ENCODE measurements around the gene NAV3.
A peak's percentile ranks its signal among the peaks of the same experiment; 100 is the strongest.

The NAV3 gene

GRCh38 chr12:77918046-77918445 lies 87.4 kb downstream of the NAV3 start:
- no peak overlapping the region for H3K27ac ChIP-seq (ENCODE audit: low read depth, low read length)
- no peak for DNase-seq
- H3K4me3 ChIP-seq (ENCODE audit: low read length) = no peak overlapping the region
- no peak overlapping the region for H3K9ac ChIP-seq (ENCODE audit: low read length)
- H3K27me3 ChIP-seq (ENCODE audit: insufficient read depth, low read length, poor library complexity) = no peaks in the 10 kb centered on the region
- H3K56ac ChIP-seq (ENCODE audit: low read length) = no peak overlapping the region
- no CpG with 5 or more reads among the region's 3 CpGs for WGBS (ENCODE audit: extremely low coverage, insufficient coverage, low lambda C conversion rate)
- no peak overlapping the region for H3K4me2 ChIP-seq (ENCODE audit: low read length)
- H2BK5ac ChIP-seq (ENCODE audit: low read length) = no peak overlapping the region
- H3K79me1 ChIP-seq (ENCODE audit: low read length) = no peaks in the 10 kb centered on the region
- no peak overlapping the region for H4K8ac ChIP-seq (ENCODE audit: low read depth, low read length)
- H2AK5ac ChIP-seq (ENCODE audit: low read length) = no peak overlapping the region
- H3K4me1 ChIP-seq (ENCODE audit: control insufficient read depth, low read depth, low read length) = no peaks in the 10 kb centered on the region
- no peak overlapping the region for H3K4ac ChIP-seq (ENCODE audit: low read depth, low read length)
- H3K23ac ChIP-seq (ENCODE audit: low read length) = no peak overlapping the region
- no peaks in the 10 kb centered on the region for H3K79me2 ChIP-seq (ENCODE audit: control insufficient read depth, insufficient read depth, low read length)
- H3K36me3 ChIP-seq (ENCODE audit: control insufficient read depth, insufficient read depth, low read length) = no peaks in the 10 kb centered on the region
- H2BK120ac ChIP-seq (ENCODE audit: low read depth, low read length) = no peak overlapping the region
- no peak overlapping the region for H4K5ac ChIP-seq (ENCODE audit: low read length)
- H2BK15ac ChIP-seq (replicated peaks; ENCODE audit: low read depth) = no peak overlapping the region
- H3K18ac ChIP-seq (ENCODE audit: low read length) = no peak overlapping the region

GRCh38 chr12:77919450-77919849 lies 88.8 kb downstream of the NAV3 start:
- Histone ChIP-seq H3K27ac (ENCODE audit: low read depth, low read length) (no peak overlapping the region), H3K4me3 (ENCODE audit: low read length) (no peak overlapping the region), H3K4ac (ENCODE audit: low read depth, low read length) (no peak overlapping the region), H2AK5ac (ENCODE audit: low read length) (no peak overlapping the region), H4K8ac (ENCODE audit: low read depth, low read length) (no peak overlapping the region), H3K27me3 (ENCODE audit: insufficient read depth, low read length, poor library complexity) (no peaks in the 10 kb centered on the region), H2BK120ac (ENCODE audit: low read depth, low read length) (no peak overlapping the region), H2BK5ac (ENCODE audit: low read length) (no peak overlapping the region), H3K56ac (ENCODE audit: low read length) (no peak overlapping the region), H3K4me2 (ENCODE audit: low read length) (no peak overlapping the region), H3K4me1 (ENCODE audit: control insufficient read depth, low read depth, low read length) (no peaks in the 10 kb centered on the region), H3K18ac (ENCODE audit: low read length) (no peak overlapping the region), H3K79me2 (ENCODE audit: control insufficient read depth, insufficient read depth, low read length) (no peaks in the 10 kb centered on the region), H4K5ac (ENCODE audit: low read length) (no peak overlapping the region), H2BK15ac (replicated peaks; ENCODE audit: low read depth) (no peak overlapping the region), H3K9ac (ENCODE audit: low read length) (no peak overlapping the region), H3K23ac (ENCODE audit: low read length) (no peak overlapping the region), H3K79me1 (ENCODE audit: low read length) (no peaks in the 10 kb centered on the region), H3K36me3 (ENCODE audit: control insufficient read depth, insufficient read depth, low read length) (no peaks in the 10 kb centered on the region)
- no peak for DNase-seq
- WGBS (ENCODE audit: extremely low coverage, insufficient coverage, low lambda C conversion rate) = no CpG with 5 or more reads among the region's 3 CpGs

- Histone ChIP-seq H4K5ac (ENCODE audit: low read length) (no peak overlapping the region), H3K18ac (ENCODE audit: low read length) (no peak overlapping the region), H2BK15ac (replicated peaks; ENCODE audit: low read depth) (no peak overlapping the region), H3K79me1 (ENCODE audit: low read length) (no peaks in the 10 kb centered on the region), H3K56ac (ENCODE audit: low read length) (no peak overlapping the region), H3K4me2 (ENCODE audit: low read length) (no peak overlapping the region), H3K79me2 (ENCODE audit: control insufficient read depth, insufficient read depth, low read length) (no peaks in the 10 kb centered on the region), H3K27me3 (ENCODE audit: insufficient read depth, low read length, poor library complexity) (no peaks in the 10 kb centered on the region), H3K23ac (ENCODE audit: low read length) (no peak overlapping the region), H3K4me1 (ENCODE audit: control insufficient read depth, low read depth, low read length) (no peaks in the 10 kb centered on the region), H3K9ac (ENCODE audit: low read length) (no peak overlapping the region), H3K4me3 (ENCODE audit: low read length) (no peak overlapping the region), H2BK120ac (ENCODE audit: low read depth, low read length) (no peak overlapping the region), H2AK5ac (ENCODE audit: low read length) (no peak overlapping the region), H3K4ac (ENCODE audit: low read depth, low read length) (no peak overlapping the region), H4K8ac (ENCODE audit: low read depth, low read length) (no peak overlapping the region), H3K27ac (ENCODE audit: low read depth, low read length) (no peak overlapping the region), H2BK5ac (ENCODE audit: low read length) (no peak overlapping the region), H3K36me3 (ENCODE audit: control insufficient read depth, insufficient read depth, low read length) (no peaks in the 10 kb centered on the region)
- no peak for DNase-seq
- WGBS (ENCODE audit: extremely low coverage, insufficient coverage, low lambda C conversion rate) = no CpG with 5 or more reads among the region's 1 CpG
Observed at GRCh38 chr12:77923882-77924281, 93.2 kb downstream of the NAV3 start.

- no peak overlapping the region for H2BK15ac ChIP-seq (replicated peaks; ENCODE audit: low read depth)
Observed at GRCh38 chr12:77924703-77925102, 94.0 kb downstream of the NAV3 start.

GRCh38 chr12:77925536-77926108 lies 94.9 kb downstream of the NAV3 start:
- Histone ChIP-seq H3K27ac (ENCODE audit: low read depth, low read length) (no peak overlapping the region), H2AK5ac (ENCODE audit: low read length) (no peak overlapping the region), H3K79me2 (ENCODE audit: control insufficient read depth, insufficient read depth, low read length) (no peaks in the 10 kb centered on the region), H2BK120ac (ENCODE audit: low read depth, low read length) (no peak overlapping the region), H3K79me1 (ENCODE audit: low read length) (no peaks in the 10 kb centered on the region), H3K4me3 (ENCODE audit: low read length) (no peak overlapping the region), H2BK5ac (ENCODE audit: low read length) (no peak overlapping the region), H4K8ac (ENCODE audit: low read depth, low read length) (no peak overlapping the region), H3K4me2 (ENCODE audit: low read length) (no peak overlapping the region), H3K4ac (ENCODE audit: low read depth, low read length) (no peak overlapping the region), H3K56ac (ENCODE audit: low read length) (no peak overlapping the region), H3K27me3 (ENCODE audit: insufficient read depth, low read length, poor library complexity) (no peaks in the 10 kb centered on the region), H3K23ac (ENCODE audit: low read length) (no peak overlapping the region), H3K36me3 (ENCODE audit: control insufficient read depth, insufficient read depth, low read length) (no peaks in the 10 kb centered on the region), H3K18ac (ENCODE audit: low read length) (no peak overlapping the region), H3K9ac (ENCODE audit: low read length) (no peak overlapping the region), H3K4me1 (ENCODE audit: control insufficient read depth, low read depth, low read length) (no peaks in the 10 kb centered on the region), H2BK15ac (replicated peaks; ENCODE audit: low read depth) (no peak overlapping the region), H4K5ac (ENCODE audit: low read length) (no peak overlapping the region)
- peak; percentile 95 for DNase-seq
- WGBS (ENCODE audit: extremely low coverage, insufficient coverage, low lambda C conversion rate) = no CpG with 5 or more reads among the region's 6 CpGs

More at GRCh38 chr12:77924703-77925102, 94.0 kb downstream of the NAV3 start:
- Histone ChIP-seq H3K23ac (ENCODE audit: low read length) (no peak overlapping the region), H4K5ac (ENCODE audit: low read length) (no peak overlapping the region), H3K56ac (ENCODE audit: low read length) (no peak overlapping the region), H3K18ac (ENCODE audit: low read length) (no peak overlapping the region), H3K27me3 (ENCODE audit: insufficient read depth, low read length, poor library complexity) (no peaks in the 10 kb centered on the region), H3K4me3 (ENCODE audit: low read length) (no peak overlapping the region), H4K8ac (ENCODE audit: low read depth, low read length) (no peak overlapping the region), H3K4ac (ENCODE audit: low read depth, low read length) (no peak overlapping the region), H2BK120ac (ENCODE audit: low read depth, low read length) (no peak overlapping the region), H3K4me1 (ENCODE audit: control insufficient read depth, low read depth, low read length) (no peaks in the 10 kb centered on the region), H3K79me2 (ENCODE audit: control insufficient read depth, insufficient read depth, low read length) (no peaks in the 10 kb centered on the region), H3K27ac (ENCODE audit: low read depth, low read length) (no peak overlapping the region), H3K4me2 (ENCODE audit: low read length) (no peak overlapping the region), H2AK5ac (ENCODE audit: low read length) (no peak overlapping the region), H3K79me1 (ENCODE audit: low read length) (no peaks in the 10 kb centered on the region), H3K36me3 (ENCODE audit: control insufficient read depth, insufficient read depth, low read length) (no peaks in the 10 kb centered on the region), H3K9ac (ENCODE audit: low read length) (no peak overlapping the region), H2BK5ac (ENCODE audit: low read length) (no peak overlapping the region)
- WGBS (ENCODE audit: extremely low coverage, insufficient coverage, low lambda C conversion rate) = no CpG with 5 or more reads among the region's 2 CpGs
- no peak for DNase-seq

GRCh38 chr12:77928078-77928477 lies 97.4 kb downstream of the NAV3 start:
- no peak overlapping the region for H3K27ac ChIP-seq (ENCODE audit: low read depth, low read length)
- H3K56ac ChIP-seq (ENCODE audit: low read length) = no peak overlapping the region
- H3K4me3 ChIP-seq (ENCODE audit: low read length) = no peak overlapping the region
- H4K8ac ChIP-seq (ENCODE audit: low read depth, low read length) = no peak overlapping the region
- H3K4me1 ChIP-seq (ENCODE audit: control insufficient read depth, low read depth, low read length) = no peaks in the 10 kb centered on the region
- no peak overlapping the region for H2BK5ac ChIP-seq (ENCODE audit: low read length)
- no peak overlapping the region for H3K9ac ChIP-seq (ENCODE audit: low read length)
- no peak overlapping the region for H2BK120ac ChIP-seq (ENCODE audit: low read depth, low read length)
- no peaks in the 10 kb centered on the region for H3K79me1 ChIP-seq (ENCODE audit: low read length)
- H2AK5ac ChIP-seq (ENCODE audit: low read length) = no peak overlapping the region
- H3K27me3 ChIP-seq (ENCODE audit: insufficient read depth, low read length, poor library complexity) = no peaks in the 10 kb centered on the region
- no peaks in the 10 kb centered on the region for H3K36me3 ChIP-seq (ENCODE audit: control insufficient read depth, insufficient read depth, low read length)
- no peak overlapping the region for H3K4ac ChIP-seq (ENCODE audit: low read depth, low read length)
- no peak overlapping the region for H3K4me2 ChIP-seq (ENCODE audit: low read length)
- H2BK15ac ChIP-seq (replicated peaks; ENCODE audit: low read depth) = no peak overlapping the region
- H3K18ac ChIP-seq (ENCODE audit: low read length) = no peak overlapping the region
- no peak for DNase-seq
- no CpG with 5 or more reads among the region's 8 CpGs for WGBS (ENCODE audit: extremely low coverage, insufficient coverage, low lambda C conversion rate)
- no peak overlapping the region for H4K5ac ChIP-seq (ENCODE audit: low read length)
- H3K23ac ChIP-seq (ENCODE audit: low read length) = no peak overlapping the region
- no peaks in the 10 kb centered on the region for H3K79me2 ChIP-seq (ENCODE audit: control insufficient read depth, insufficient read depth, low read length)

All from mesendoderm (in vitro differentiated cells).